Measurements from ENCODE around the gene UPK2.

The UPK2 gene

GRCh38 chr11:118923721-118924587 is 32.1 kb upstream of the UPK2 start:
- TF ChIP-seq CTCF (IDR thresholded peaks at IDR 0.05; ENCODE audit: control insufficient read depth, extremely low read depth, insufficient read depth), result no peak
- peak overlapping the region; percentile 99 for H3K4me3 ChIP-seq (ENCODE audit: low read depth, low read length)
- DNase-seq (ENCODE audit: low read depth), result no peak

DNA sequence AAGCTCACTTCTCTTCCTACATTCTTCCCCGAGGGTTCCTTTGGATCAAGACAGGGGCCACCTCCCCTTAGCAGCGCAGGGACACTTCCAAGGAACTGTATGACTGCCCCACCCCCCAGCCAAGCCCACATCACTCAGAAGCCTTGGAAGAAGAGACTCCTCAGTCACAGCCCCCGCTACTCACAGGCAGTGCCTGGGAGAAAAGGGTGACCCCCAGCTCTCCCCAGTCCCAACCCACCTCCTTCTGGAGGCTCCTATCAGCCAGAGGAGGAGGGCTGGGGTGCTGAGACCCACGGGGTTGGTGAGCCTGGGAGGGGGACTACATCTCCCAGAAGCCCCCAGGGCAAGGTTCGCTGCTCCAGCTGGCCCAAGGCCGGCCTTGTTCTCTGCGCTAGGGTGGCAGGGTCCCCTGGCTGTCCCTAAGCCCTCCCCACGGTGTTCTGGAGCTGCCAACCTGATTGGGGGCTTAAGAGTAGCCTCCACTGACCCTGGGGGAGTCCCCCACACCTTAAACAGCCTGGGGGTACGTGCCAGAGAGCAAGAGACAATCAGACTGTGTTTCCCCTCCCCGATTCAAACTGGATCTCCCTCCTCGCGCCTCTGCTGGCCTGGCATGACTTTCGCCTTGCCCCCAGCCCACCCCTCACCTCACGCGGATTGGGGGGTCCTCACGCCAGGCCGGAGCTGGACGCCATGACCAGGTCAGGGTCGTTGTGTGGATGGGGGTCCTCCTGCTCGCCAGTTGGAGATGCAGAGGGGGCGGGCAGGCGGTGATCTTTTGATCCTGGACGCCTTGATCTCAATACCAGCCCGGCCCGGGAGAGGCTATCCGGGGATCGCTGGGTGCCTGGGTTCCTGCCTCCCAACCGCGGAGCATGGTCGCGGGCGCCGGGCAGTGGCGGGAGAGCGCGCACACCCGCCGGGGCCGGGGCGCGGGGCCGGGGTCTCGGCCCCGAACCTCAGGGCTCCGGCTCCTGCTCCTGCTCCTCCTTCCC is 31.2 kb upstream of the UPK2 start:
- no peak for DNase-seq (ENCODE audit: low read depth)
- H3K4me3 ChIP-seq (ENCODE audit: low read depth, low read length), result peak overlapping the region; percentile 99
- no peak for TF ChIP-seq CTCF (IDR thresholded peaks at IDR 0.05; ENCODE audit: control insufficient read depth, extremely low read depth, insufficient read depth)

DNA sequence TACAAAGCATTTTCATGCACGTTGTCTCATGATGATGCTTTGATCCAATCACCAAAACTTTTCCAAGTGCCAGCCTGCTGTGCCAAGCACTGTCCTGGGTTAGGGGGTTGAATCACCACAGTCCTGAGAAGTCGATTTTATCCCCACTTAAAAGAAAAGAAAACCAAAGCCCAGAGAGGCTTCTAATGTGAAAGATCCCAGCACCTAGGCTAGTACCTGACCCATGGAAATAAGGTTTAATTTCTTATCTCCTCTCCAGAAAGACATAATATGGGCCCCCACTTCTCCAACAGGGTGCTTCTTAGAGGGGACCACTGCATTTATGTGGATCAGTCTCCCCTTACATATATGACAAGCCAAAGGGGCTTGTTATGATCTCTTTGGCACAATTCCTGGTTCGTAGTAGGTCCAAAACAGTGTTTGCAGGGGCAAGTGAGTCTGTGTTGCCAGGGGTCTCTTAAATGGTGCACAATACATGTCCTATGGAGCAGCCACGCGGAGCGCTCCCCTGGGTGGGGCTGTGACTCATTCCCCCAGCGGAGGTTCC is 28.5 kb upstream of the UPK2 start:
- H3K4me3 ChIP-seq (ENCODE audit: low read depth, low read length), result peak overlapping the region; percentile 75
- DNase-seq (ENCODE audit: low read depth), result no peak
- TF ChIP-seq CTCF (IDR thresholded peaks at IDR 0.05; ENCODE audit: control insufficient read depth, extremely low read depth, insufficient read depth), result no peak

DNA sequence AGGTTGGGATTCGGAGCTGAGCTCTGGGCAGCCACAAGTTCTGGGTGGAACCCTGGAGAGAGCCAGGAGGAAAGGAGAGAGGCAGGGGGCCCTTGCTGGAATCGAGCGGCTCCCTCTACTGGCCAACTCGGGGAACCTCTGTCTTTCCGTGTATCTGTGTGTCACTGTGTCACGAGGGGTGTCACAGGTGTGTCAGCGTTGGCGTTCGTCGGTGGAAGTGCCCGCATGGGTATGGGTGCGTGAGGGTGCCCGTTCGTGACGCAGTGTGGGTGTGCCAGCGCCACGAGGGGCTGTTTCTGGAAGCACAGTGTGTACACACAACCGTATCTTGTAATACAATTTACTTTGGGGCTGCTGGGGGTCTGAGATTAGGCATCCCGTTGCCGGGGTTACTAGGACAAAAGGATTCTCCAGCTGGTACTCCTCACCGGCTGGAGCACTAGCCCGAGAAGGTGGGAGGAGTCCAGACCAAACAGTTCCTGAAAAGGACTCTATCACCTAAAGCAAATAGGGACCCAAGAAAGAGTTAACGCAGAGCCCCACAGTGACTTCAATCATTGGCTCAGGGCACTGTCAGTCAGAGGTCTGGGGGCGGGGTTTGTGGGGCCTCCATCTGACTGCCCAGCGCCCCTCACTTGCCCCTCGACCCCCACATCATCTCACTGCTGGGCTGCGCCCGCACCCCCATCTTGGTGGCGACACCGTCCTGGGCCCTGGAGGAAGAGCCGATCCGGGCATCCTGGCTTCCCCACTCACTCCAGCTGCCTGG is 27.8 kb upstream of the UPK2 start:
- peak overlapping the region; percentile 75 for H3K4me3 ChIP-seq (ENCODE audit: low read depth, low read length)
- TF ChIP-seq CTCF (IDR thresholded peaks at IDR 0.05; ENCODE audit: control insufficient read depth, extremely low read depth, insufficient read depth), result peak; percentile 84
- peak; percentile 96 for DNase-seq (ENCODE audit: low read depth)

DNA sequence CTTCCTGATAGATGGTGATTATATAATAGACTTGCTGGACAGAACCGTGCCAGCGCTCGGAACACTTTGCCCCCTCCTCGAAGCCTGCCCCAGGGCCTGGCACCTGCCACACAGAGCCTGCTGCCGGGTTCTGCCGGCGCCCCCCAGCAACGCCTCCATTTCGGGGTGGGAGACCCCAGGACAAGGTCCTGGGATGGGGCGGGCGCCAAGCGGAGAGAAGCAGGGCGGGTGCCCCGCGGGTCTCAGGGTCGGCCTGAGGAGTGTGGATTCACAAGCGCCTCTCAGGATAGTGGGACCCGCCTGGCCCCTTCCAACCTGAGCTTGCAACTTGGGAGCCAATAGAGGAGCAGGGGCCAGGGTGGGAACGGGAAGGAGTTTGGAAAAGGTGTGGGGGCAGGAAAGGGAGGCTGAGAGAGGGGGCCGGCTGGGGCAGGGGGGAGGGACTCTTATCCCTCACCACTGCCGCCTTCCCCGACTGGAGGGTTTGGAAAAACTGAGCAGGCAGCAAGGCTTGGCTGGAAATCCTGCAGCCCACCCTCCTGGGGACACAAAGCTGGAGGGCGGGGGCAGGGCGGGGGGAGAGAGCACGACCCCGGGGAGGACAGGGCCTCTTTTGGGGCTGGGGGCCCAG is 27.1 kb upstream of the UPK2 start:
- no peak for TF ChIP-seq CTCF (IDR thresholded peaks at IDR 0.05; ENCODE audit: control insufficient read depth, extremely low read depth, insufficient read depth)
- H3K4me3 ChIP-seq (ENCODE audit: low read depth, low read length), result peak overlapping the region; percentile 75
- DNase-seq (ENCODE audit: low read depth), result no peak

Data from LNCaP clone FGC (cell line).